Right lobe of liver (tissue), 4 donors: ENCODE results near the gene RELL1.

Experiments
- CTCF ChIP-seq, 4 donors: fragments of 200-600 bp in 3 of 4; fragments of 450-650 bp in 1 of 4; IDR thresholded peaks; one replicate each; pipeline versions ENCODE4 v1.5.1 to v1.8.0; 2016 to 2022; ENCODE audit warnings: antibody characterized with exemption in 4 of 4, mild to moderate bottlenecking in 2 of 4
- POLR2A ChIP-seq: fragments of 450-650 bp; IDR thresholded peaks from one replicate; pipeline ENCODE4 v1.6.1; 2017; ENCODE audit warnings: antibody characterized with exemption, mild to moderate bottlenecking
- donor health status: DM: no; HTN: no; CAD: no.
- donor health status: DM: no; HTN: no; CAD: no.
- donor health status: DM: no; HTN: yes; CAD: no.

- TF ChIP-seq POLR2A: no peak
- no peak for TF ChIP-seq CTCF (IDR thresholded peaks at IDR 0.05)
Observed at GRCh38 chr4:37663552-37663951, 22.6 kb downstream of the RELL1 start.
